Right lobe of liver (tissue), 6 donors: ENCODE results near the gene STMN3. TPM values are rescaled to one million over a fixed set of nuclear protein-coding genes. Genes with fewer than 3 reads are reported as not detected.
A peak's percentile ranks its signal among the peaks of the same experiment; 100 is the strongest.

Experiments used
- ATAC-seq, 4 donors: fragments of 200-7000 bp; cut with Tn5 transposase; one replicate each; pipeline ENCODE4 v1.9.1; 2020; ENCODE audit warnings: mild to moderate bottlenecking in 4 of 4, moderate library complexity in 4 of 4
- DNase-seq, 3 donors: peaks; one replicate each; pipeline ENCODE4 v3.0.0-alpha.2; 2020
- H3K27ac ChIP-seq, 3 donors: fragments of 200-600 bp; one replicate each; pipeline ENCODE4 v1.8.0; 2022
- H3K27me3 ChIP-seq, 2 donors: fragments of 200-600 bp; one replicate each; pipeline ENCODE4 v1.8.0; 2022
- H3K36me3 ChIP-seq, 4 donors: fragments of 200-600 bp; sonication (generic) in 1 of 4; one replicate each; pipeline versions ENCODE4 v1.5.1 to v1.8.0; 2017 to 2022; ENCODE audit warnings: control low read depth in 1 of 4
- H3K4me1 ChIP-seq, 4 donors: fragments of 200-600 bp; sonication (generic) in 1 of 4; one replicate each; pipeline versions ENCODE4 v1.5.1 to v1.8.0; 2017 to 2022; ENCODE audit warnings: control low read depth in 1 of 4
- H3K4me3 ChIP-seq, 3 donors: fragments of 200-600 bp; one replicate each; pipeline ENCODE4 v1.8.0; 2022
- H3K9me3 ChIP-seq, 4 donors: fragments of 200-600 bp; sonication (generic) in 1 of 4; one replicate each; pipeline versions ENCODE4 v1.5.1 to v1.8.0; 2017 to 2022; ENCODE audit warnings: control low read depth in 1 of 4
- POLR2A ChIP-seq: fragments of 450-650 bp; IDR thresholded peaks from one replicate; pipeline ENCODE4 v1.6.1; 2017; ENCODE audit warnings: antibody characterized with exemption, mild to moderate bottlenecking
- WGBS: methylation state at CpG from one replicate; pipeline ENCODE4 v1.1.6; 2018; ENCODE audit warnings: low coverage, low lambda C conversion rate; ENCODE audit not compliant: insufficient coverage; ENCODE audit errors: missing lambda C conversion rate; 5-methylcytosine and 5-hydroxymethylcytosine counted together
- intact Hi-C, 2 donors: fragments of 100-400 bp; cut with DNase I; formaldehyde crosslinking; loops; one replicate each; pipeline versions ENCODE4 v1.11.2 to v1.14.1; 2022
- total RNA-seq, 6 experiments: library from RNA; depleted of rRNA in 2 of 6; stranded (reverse); fragments of >200 nt in 2 of 6; fragmentation: NEBNext Ultra II Directional in 3 of 6; extraction: Animal tissue kit (Norgen Biotek cat#: 25700) in 3 of 6; gene quantifications; one replicate each; pipeline versions ENCODE4 v1.1.0 to v1.2.4, GENCODE V29; 2016 to 2023
- TF ChIP-seq, protein P1 (sequence below), 4 donors: fragments of 200-600 bp in 3 of 4; fragments of 450-650 bp in 1 of 4; IDR thresholded peaks; one replicate each; pipeline versions ENCODE4 v1.5.1 to v1.8.0; 2016 to 2022; ENCODE audit warnings: antibody characterized with exemption in 4 of 4, mild to moderate bottlenecking in 2 of 4
- donor health status: DM: no; HTN: yes; CAD: no.
- donor health status: DM: no; HTN: no; CAD: no.
- donor health status: DM: no; HTN: no; CAD: no.
- donor health status: DM: no; HTN: yes; CAD: no.
- donor health status: DM: no; HTN: yes; CAD: no.

STMN3 gene
- total RNA-seq, 6 experiments from 2014 or later: 0.43 to 1.6 (median 0.77) TPM

- peak; percentile 64 to 73 (median 72) for DNase-seq
- intact Hi-C loops: no loop called here
- ATAC-seq: peak; percentile 67 to 71 (median 70)
Measured at GRCh38 chr20:63628246-63628975, 24.8 kb downstream of the STMN3 start.

GRCh38 chr20:63627751-63628245 lies 25.4 kb downstream of the STMN3 start:
- TF ChIP-seq, protein P1, sequence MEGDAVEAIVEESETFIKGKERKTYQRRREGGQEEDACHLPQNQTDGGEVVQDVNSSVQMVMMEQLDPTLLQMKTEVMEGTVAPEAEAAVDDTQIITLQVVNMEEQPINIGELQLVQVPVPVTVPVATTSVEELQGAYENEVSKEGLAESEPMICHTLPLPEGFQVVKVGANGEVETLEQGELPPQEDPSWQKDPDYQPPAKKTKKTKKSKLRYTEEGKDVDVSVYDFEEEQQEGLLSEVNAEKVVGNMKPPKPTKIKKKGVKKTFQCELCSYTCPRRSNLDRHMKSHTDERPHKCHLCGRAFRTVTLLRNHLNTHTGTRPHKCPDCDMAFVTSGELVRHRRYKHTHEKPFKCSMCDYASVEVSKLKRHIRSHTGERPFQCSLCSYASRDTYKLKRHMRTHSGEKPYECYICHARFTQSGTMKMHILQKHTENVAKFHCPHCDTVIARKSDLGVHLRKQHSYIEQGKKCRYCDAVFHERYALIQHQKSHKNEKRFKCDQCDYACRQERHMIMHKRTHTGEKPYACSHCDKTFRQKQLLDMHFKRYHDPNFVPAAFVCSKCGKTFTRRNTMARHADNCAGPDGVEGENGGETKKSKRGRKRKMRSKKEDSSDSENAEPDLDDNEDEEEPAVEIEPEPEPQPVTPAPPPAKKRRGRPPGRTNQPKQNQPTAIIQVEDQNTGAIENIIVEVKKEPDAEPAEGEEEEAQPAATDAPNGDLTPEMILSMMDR (IDR thresholded peaks at IDR 0.05): no peak
- no peak for TF ChIP-seq POLR2A
- ATAC-seq: peak; percentile 25 to 40 (median 32)
- peaks cover 0 to 11% (median 0%) of the 10 kb centered on the region in 4 donors for H3K4me1 ChIP-seq
- H3K27me3 ChIP-seq: no peaks in the 10 kb centered on the region
- peak overlapping the region; percentile 96 to 98 (median 97) for H3K4me3 ChIP-seq
- DNase-seq: peak in 2 of 3 donors; percentile 49 to 61
- no peaks in the 10 kb centered on the region for H3K36me3 ChIP-seq
- intact Hi-C loops: no loop called here
- peak overlapping the region in 2 of 3 donors; percentile 93 to 94 for H3K27ac ChIP-seq
- H3K9me3 ChIP-seq: no peaks in the 10 kb centered on the region
- 3% methylated on average over 21 of the region's 28 CpGs for WGBS

More at GRCh38 chr20:63628246-63628975, 24.8 kb downstream of the STMN3 start:
- H3K4me3 ChIP-seq: peak overlapping the region; percentile 96 to 98 (median 97)
- no peaks in the 10 kb centered on the region for H3K9me3 ChIP-seq
- H3K4me1 ChIP-seq: peaks cover 0 to 11% (median 0%) of the 10 kb centered on the region in 4 donors
- H3K27ac ChIP-seq: peak overlapping the region in 2 of 3 donors; percentile 31 to 93
- WGBS: 2% methylated on average over 18 of the region's 22 CpGs
- peak; percentile 54 for TF ChIP-seq POLR2A
- TF ChIP-seq, protein P1 (IDR thresholded peaks at IDR 0.05): no peak
- H3K36me3 ChIP-seq: no peaks in the 10 kb centered on the region
- H3K27me3 ChIP-seq: no peaks in the 10 kb centered on the region

DNA sequence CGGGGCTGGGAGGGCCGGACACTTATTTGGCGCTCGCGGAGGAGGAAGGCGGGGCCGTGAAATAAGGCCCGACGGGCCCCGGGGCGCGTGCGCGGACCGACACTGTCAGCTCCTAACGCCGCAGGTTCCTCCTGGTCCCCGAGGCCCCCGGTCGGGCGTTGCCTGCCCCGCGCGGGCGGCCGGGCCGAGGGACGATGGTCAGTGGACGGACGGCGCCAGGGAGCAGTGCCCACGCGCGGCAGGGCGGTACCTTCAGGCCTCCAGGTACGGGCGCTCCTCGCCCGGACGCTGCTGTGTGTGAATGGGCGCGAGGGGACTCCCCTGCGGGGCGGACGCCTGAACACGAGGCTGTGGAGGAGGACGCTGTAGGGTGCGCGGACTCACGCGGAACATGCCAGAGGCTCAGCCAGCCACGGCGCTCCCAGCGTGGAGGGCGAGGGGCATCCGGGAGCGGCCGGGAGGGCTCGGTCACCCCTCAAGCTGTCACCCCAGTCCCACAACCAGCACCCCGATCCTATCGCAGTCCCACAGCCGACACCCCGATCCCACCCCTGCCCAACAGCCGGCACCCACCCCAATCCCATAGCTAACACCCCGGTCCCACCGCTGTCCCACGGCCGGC lies 26.0 kb downstream of the STMN3 start:
- Histone ChIP-seq H3K27ac (peak overlapping the region; percentile 87 to 94 (median 93)), H3K4me1 (peaks cover 0 to 11% (median 0%) of the 10 kb centered on the region in 4 donors), H3K9me3 (no peaks in the 10 kb centered on the region), H3K4me3 (peak overlapping the region; percentile 96 to 98 (median 97)), H3K36me3 (no peaks in the 10 kb centered on the region), H3K27me3 (no peaks in the 10 kb centered on the region)
- WGBS: 0% methylated on average over 22 of the region's 68 CpGs
- TF ChIP-seq, protein P1 (IDR thresholded peaks at IDR 0.05): no peak
- peak; percentile 86 for TF ChIP-seq POLR2A
- intact Hi-C loops: no loop called here
- ATAC-seq (peak; percentile 86 to 91 (median 87)), DNase-seq (peak; percentile 95 to 96 (median 95))

DNA sequence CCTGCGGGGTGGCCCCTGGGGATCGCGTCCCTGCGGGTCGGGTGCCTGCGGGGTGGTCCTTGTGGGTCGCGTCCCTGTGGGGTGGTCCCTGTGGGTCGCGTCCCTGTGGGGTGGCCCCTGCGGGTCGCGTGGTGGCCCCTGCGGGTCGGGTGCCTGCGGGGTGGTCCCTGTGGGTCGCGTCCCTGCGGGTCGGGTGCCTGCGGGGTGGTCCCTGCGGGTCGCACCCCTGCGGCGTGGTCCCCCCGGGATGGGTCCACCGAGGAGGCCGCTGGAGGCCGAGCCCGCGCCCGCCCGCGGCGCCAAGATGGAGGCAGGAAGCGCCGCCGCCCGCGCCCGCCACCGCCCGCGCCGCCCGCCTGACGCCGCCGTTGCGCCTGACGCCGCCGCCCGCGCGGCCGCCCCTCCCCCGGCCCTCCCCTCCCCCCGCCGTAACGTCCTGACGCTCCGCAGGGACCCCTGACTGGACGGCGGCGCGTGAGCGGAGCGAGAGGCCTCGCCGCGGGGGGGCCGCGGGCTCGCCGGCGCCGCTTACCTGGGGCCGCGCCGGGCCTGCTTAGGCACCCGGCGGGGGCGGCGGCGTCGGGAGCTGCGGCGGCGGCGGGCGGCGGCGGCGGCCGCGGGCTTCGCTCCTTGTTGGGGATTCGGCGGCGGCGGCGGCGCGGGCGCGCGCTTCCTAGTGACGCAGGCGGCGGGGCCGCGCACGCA lies 26.6 kb downstream of the STMN3 start, which contains the start of gene GMEB2:
Gene GMEB2, minus strand, starts transcription at position 678 of the 705 bp plus-strand sequence. CDS start 7,704 bp downstream, outside the sequence.
- H3K4me1 ChIP-seq: peaks cover 0 to 11% (median 0%) of the 10 kb centered on the region in 4 donors
- DNase-seq (peak; percentile 79 to 81 (median 80)), ATAC-seq (peak; percentile 36 to 45 (median 41))
- no peaks in the 10 kb centered on the region for H3K9me3 ChIP-seq
- H3K4me3 ChIP-seq: peak within 1 kb of the TSS; percentile 96 to 98 (median 97)
- intact Hi-C loops: no loop called here
- TF ChIP-seq, protein P1 (IDR thresholded peaks at IDR 0.05): no peak
- TF ChIP-seq POLR2A: no peak
- no CpG with 5 or more reads among the region's 114 CpGs for WGBS
- peak within 1 kb of the TSS; percentile 87 to 94 (median 93) for H3K27ac ChIP-seq
- no peaks in the 10 kb centered on the region for H3K36me3 ChIP-seq
- no peaks in the 10 kb centered on the region for H3K27me3 ChIP-seq
